GM19351 (cell line): Measurements from ENCODE around the gene CPSF4.

Experiments
- ATAC-seq: cut with Tn5 transposase; IDR thresholded peaks from one replicate; pipeline ENCODE4 v1.9.1; 2021; ENCODE audit warnings: mild to moderate bottlenecking, moderate library complexity; ENCODE audit not compliant: unreplicated experiment

CPSF4 gene

DNA sequence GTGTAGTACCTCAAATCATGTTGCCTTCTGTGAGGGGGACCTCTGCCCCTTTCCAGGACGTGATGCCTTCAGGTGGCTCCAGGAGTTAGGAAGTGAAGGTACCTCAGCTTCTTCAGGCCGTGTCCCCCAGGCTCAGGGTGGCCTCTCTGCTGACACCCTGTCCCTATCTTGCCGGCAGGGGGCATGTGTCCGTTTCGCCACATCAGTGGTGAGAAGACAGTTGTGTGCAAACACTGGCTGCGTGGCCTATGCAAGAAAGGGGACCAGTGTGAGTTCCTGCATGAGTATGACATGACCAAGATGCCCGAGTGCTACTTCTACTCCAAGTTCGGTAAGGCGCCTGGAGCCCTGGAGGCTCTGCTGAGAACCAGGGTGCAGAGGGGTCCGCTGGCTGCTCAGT, 9.2 kb downstream of the CPSF4 start:
- no peak for ATAC-seq

DNA sequence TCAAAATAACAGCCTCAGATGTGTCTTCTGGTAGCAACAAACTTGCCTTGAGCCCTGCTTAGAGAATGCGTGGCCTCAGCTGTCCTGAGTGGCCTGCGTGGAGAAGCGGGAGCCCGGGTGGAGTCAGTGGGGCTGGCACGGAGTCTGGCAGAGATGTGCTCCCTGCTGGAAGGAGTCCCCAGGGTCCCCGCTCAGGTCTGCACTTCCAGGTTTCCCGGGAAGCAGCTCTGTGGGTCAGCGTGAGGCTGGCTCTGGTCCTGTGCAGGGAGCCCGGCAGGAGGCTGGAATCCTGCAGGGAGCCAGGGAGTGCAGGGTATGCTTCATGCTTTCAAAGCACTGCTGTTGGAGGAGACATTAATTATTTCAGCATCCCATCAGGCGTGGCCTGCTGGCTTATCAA, 10.1 kb downstream of the CPSF4 start:
- ATAC-seq, result no peak

DNA sequence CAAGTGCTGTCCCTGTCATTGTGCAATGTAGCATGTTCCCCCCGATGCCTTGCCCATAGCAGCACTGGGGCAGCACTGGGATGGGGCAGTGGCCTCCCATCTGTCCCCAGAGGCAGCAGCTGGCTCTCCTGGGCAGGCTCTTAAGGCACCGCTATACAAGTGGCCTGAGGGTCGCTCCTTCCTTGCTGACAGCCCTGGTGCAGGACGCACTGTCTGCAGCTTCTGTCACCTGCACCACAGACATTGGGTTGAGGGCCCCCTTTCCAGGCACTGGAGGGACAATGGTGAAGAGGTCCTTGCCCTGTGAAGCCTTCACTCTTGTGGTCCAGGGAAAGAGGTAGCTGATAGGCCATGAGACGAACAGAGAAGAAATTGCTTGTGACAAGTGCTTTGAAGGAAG, 10.6 kb downstream of the CPSF4 start:
- ATAC-seq, result no peak

GRCh38 chr7:99451936-99452335, 13.2 kb downstream of the CPSF4 start:
- no peak for ATAC-seq

DNA sequence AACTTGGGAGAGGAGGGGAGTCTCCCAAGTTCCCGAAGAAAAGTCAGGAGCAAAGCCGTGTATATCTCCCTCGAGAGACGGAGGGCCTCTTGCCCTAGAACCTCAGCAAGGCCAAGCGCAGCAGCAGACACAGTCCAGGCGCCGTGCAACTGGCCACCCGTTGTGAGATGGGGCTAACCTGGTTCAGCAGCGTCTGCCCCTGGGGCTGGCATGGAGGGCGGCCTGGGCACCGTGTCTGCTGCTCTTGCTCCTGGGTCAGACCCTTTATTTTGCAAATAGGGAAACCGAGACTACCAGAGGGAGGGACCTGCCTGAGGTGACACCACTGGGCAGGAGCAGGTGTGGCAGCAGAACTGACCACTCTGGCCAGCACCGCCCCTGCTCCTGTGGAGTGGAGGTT, 13.8 kb downstream of the CPSF4 start:
- no peak for ATAC-seq

DNA sequence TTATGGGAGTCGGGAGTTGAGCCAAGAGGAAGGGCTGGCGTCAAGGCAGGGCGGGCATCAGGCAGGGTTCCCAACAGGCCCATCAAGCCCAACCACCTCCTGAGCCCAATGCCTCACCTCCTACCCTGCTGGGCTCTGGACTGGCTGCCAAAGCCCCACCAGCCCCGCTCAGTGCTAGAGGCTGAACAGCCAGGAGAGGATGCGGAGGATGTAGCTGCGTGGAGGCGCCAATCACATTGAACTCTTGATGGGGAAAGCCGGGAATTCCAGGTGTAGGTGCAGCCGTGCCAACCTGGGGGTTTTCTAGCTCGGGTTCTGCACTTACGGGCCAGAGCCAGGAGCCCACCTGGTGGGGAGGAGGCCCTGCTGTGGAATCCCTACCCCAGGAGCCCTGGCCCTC, 14.4 kb downstream of the CPSF4 start:
- no peak for ATAC-seq

DNA sequence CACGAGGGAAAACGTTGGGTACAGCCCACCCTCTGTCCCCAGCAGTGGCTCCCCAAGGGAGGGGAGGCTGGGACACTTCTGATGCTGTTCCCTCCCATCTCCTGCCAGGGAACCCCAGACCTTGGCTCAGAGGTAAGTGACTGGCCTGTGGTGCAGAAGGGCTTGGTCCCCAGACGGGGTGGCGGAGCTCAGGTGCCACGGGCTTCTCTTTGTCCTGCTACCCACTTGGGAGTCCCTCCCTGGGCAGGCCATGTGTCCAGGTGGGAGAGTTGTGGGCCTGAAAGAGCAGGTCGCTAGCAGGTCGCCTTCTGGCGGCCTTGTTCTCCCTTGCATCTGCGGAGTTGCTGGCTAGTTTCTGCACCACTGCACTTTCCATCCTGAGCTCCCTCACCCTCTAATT, 17.1 kb downstream of the CPSF4 start:
- ATAC-seq, result no peak

DNA sequence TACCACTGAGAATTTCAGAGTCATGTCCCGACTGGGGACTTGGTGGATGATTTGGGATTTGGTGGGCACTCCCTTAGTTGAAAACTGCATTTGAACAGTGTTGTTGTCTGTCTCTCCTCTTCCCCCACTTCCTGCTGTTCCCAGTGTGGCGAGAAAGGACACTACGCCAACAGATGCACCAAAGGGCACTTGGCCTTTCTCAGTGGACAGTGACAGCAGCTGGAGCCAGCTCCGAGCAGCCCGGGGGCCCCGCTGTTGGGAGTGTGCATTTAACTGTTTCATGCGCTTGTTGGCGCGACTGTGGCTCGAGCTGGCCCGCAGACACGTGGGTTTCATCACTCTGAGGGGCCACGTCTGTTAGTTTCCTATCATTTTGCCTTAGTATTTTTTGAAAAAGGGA, 17.5 kb downstream of the CPSF4 start:
- ATAC-seq, result no peak

GRCh38 chr7:99457050-99457649, 18.4 kb downstream of the CPSF4 start:
- no peak for ATAC-seq

DNA sequence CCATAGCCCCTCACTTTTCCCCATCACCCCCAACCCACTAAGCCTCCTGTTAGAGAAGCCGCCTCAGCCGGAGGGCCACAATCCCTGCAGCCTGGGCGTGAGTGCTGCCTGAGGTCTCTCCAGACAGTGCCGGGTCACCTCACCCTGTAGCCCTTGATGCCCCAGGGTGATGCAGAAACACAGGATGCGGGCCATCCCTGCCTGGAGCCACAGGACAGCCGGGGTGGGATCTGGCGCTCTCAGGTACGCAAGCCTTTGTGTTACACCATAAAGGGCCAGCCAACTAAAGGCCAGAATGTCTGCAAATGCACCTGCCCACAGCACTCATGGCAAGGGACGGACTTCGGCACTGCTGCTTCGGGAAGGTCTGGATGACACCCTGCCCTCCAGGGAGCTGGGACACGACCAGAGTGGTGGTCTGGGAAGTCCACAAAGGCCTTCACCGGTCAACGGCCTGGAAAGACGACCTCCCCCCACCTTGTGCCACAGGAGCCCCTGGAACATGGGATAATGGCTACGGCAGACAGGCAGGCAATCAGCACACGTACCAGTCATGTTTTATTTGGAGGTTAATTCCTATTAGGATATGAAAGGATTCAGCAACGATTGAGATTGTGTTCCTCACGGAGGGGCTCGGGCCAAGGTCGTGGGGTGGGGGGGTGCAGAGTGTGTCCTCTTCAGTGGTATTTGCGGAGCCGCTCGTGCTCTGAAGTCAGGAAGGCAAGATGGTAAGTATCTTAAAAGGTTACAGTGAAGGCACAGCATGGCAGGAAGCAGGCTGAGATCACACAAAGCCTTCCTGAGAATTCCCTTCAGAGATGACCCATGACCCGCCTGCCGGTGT, 19.1 kb downstream of the CPSF4 start:
- ATAC-seq, result no peak

- ATAC-seq, result no peak
Measured at GRCh38 chr7:99459087-99459486, 20.3 kb downstream of the CPSF4 start.

DNA sequence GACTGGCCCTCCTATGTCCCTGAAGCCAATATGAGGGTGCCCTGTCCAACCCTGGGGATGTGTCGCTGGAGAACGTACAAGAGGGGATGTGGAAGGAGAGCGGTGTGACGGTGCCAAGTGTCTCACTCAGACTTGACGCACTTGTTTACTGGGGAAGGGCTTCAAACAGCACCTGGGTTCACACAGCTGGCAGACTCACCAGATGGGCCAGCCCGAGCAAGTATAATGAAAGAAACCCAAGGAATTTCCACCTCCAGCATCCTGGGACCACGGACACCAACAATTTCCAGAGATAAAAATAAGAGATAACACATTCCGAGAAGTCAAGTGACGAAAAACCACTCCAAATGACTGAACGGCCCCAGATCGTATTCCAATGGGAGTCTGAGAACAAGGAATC, 21.9 kb downstream of the CPSF4 start:
- no peak for ATAC-seq

GRCh38 chr7:99461221-99461620, 22.5 kb downstream of the CPSF4 start:
- no peak for ATAC-seq

DNA sequence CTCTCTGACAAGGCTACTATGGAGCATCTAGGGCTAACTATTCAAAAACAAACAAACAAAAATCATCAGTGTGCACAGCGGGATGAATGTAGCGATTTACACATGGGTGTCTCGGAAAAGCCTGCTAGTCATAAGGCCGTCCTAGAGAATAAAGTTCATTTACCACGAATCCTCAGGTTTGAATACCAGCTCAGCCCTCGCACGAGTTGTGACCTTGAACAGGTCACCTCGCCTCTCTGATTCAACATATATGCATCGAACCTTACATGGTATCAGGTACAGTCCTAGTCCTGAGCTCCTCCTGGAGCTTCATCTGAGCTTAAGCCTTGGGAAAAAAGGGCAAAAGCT, 26.7 kb downstream of the CPSF4 start:
- no peak for ATAC-seq

GRCh38 chr7:99468336-99468918, 29.7 kb downstream of the CPSF4 start:
- ATAC-seq, result no peak

DNA sequence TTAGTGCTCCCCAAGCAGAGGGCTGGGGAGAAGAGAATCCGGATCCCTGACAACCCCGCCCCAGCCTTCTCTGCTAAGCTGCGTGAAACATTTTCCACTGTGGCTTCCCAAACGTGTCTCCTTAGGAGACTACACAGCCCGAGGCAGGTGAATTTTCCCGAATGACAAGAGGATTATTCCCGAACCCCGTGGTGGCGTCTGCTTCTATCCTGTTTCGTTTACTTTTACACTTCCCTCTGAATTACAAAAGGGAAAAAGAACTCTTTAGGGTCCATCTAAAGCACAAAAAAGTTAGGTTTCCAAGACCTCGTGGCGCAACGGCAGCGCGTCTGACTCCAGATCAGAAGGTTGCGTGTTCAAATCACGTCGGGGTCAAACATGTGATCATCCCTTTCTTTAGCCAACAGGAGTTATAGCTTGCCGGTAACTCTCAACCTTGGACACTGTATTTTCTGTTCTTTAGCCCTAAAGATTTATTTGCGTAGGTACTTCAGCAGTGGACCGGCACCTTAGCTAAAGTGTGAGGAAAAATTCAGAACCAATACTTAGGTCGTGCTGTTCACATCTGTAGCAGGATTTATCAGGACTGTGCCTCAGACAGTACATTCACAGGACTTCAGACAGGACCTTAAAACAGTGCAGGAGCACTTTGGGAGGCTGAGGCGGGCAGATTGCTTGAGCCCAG, 30.8 kb downstream of the CPSF4 start:
- no peak for ATAC-seq

GRCh38 chr7:99472561-99473314, 34.0 kb downstream of the CPSF4 start, which contains the start of gene ZNF789:
Gene ZNF789, plus strand, starts transcription at chr7:99472890. Its CDS starts 3,567 bp downstream, at chr7:99476457.
- ATAC-seq, result peak; percentile 97

GRCh38 chr7:99473315-99473596, 34.5 kb downstream of the CPSF4 start:
- no peak for ATAC-seq

- no peak for ATAC-seq
Measured at GRCh38 chr7:99476107-99476506, 37.4 kb downstream of the CPSF4 start.

- no peak for ATAC-seq
Measured at GRCh38 chr7:99478464-99479440, 40.0 kb downstream of the CPSF4 start.
